B cell (primary cell): ENCODE measurements around the gene VWA5B1.

Experiments
- EZH2 ChIP-seq: IDR thresholded peaks from 2 replicates; pipeline ENCODE4 v1.6.1; 2012; ENCODE audit warnings: borderline replicate concordance, low read depth, mild to moderate bottlenecking, moderate library complexity, low read length; ENCODE audit not compliant: insufficient read depth, poor library complexity, severe bottlenecking
- TF ChIP-seq, protein P1 (sequence below): fragments of 200-600 bp; IDR thresholded peaks from one replicate; pipeline ENCODE4 v1.8.0; 2022; ENCODE audit warnings: antibody characterized with exemption, mild to moderate bottlenecking

- TF ChIP-seq, protein P1, sequence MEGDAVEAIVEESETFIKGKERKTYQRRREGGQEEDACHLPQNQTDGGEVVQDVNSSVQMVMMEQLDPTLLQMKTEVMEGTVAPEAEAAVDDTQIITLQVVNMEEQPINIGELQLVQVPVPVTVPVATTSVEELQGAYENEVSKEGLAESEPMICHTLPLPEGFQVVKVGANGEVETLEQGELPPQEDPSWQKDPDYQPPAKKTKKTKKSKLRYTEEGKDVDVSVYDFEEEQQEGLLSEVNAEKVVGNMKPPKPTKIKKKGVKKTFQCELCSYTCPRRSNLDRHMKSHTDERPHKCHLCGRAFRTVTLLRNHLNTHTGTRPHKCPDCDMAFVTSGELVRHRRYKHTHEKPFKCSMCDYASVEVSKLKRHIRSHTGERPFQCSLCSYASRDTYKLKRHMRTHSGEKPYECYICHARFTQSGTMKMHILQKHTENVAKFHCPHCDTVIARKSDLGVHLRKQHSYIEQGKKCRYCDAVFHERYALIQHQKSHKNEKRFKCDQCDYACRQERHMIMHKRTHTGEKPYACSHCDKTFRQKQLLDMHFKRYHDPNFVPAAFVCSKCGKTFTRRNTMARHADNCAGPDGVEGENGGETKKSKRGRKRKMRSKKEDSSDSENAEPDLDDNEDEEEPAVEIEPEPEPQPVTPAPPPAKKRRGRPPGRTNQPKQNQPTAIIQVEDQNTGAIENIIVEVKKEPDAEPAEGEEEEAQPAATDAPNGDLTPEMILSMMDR = no peak
- TF ChIP-seq EZH2 = no peak
Observed at GRCh38 chr1:20342294-20343148, 51.8 kb downstream of the VWA5B1 start.
